UCSD-AML1 (cell line): ENCODE measurements around the gene CELA2A.
"Not testable (repeated sequence)": the region's sequence is repeated elsewhere in the genome, so short reads cannot be mapped to it uniquely, and the experiment has no call there.

Experiments
- DNase-seq: peaks from one replicate; lab custom pipeline; 2025; ENCODE audit not compliant: unreplicated experiment; lab: John Stamatoyannopoulos, UW

The CELA2A gene

GRCh38 chr1:15466955-15467625 is 10.6 kb downstream of the CELA2A start:
- not testable (repeated sequence) for DNase-seq

GRCh38 chr1:15468145-15468544 is 11.6 kb downstream of the CELA2A start:
- DNase-seq: no peak

DNA sequence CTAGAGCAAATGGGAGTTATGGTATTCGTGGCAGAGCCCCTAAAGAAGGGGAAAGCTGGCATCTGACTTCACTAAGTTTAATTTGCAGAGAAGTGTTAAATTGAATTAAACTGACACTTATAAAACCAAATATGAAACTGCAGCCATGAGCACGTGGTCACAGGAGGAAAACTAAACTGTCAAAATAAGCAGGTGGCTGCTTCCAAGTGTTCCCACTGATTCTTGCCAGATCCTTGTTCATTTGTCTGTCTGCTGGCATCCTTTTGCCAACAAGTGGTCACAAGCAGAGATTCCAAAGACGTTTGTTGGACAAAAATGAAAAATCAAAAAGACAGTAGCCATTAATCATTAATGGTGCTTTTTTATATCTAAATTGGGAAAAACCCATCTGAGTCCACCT is 12.8 kb downstream of the CELA2A start:
- DNase-seq: no peak

DNA sequence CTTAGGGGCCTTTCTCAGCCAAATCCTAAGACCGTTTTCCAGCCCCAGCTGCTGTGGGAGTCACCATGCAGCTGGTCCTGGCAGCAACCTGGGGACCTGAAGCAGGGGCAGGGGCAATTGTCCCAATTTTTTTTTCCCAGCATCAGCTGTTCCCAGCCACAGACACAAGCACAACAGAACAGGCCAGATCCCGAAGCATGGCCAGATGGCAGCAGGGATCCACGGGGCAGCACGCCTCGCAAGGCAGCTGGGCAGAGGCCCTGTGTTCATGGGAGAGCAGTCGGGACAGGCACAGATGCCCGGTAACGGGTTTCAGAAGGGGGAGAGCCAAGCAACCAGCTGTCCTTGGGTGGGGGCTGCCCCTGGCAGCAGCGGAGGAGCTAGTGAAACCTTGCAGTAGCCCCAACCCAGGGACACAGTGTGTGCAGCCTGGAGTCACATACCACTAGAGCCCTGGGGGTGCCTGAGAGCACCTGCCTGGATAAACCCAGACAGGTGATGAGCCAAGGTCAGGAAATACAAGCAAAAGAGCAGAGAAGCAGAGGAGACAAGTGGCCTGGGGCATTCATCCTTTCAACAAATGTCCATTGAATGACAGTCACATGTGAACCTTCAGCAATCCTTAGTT is 13.4 kb downstream of the CELA2A start:
- DNase-seq: not testable (repeated sequence)

DNA sequence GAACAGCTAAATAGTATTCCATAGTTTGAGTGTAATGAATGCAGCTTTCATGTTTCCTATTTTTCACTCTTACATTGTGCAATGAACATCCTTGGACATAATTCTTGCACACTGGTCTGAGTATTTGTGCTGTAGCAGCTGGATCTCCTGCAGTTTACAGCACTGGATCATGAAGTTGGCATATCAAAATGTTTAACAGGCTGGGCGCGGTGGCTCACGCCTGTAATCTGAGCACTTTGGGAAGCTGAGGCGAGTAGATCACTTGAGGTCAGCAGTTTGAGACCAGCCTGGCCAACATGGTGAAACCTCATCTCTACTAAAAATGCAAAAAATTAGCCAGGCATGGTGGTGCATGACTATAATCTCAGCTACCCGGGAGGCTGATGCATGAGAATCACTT is 14.5 kb downstream of the CELA2A start:
- DNase-seq: not testable (repeated sequence)

DNA sequence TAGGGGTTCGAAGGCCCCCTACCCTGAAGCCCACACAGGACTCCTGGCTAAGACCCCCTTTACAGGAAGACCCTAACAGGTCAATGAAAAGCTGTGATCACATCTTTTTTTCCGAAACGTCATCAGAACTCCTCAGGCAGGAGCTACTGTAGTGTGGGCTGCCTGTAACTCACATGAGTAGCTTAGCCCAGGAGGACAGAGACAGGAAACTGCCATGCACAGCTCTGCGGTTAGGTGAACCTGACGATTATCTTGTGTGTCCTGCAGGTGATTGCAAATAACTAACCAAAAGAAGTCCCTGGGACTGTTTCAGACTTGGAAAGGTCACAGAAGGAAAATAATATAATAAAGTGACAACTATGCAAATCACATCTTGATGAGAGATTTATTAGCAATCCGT is 15.2 kb downstream of the CELA2A start:
- DNase-seq: not testable (repeated sequence)

- no peak for DNase-seq
Measured at GRCh38 chr1:15472587-15472986, 16.1 kb downstream of the CELA2A start.

DNA sequence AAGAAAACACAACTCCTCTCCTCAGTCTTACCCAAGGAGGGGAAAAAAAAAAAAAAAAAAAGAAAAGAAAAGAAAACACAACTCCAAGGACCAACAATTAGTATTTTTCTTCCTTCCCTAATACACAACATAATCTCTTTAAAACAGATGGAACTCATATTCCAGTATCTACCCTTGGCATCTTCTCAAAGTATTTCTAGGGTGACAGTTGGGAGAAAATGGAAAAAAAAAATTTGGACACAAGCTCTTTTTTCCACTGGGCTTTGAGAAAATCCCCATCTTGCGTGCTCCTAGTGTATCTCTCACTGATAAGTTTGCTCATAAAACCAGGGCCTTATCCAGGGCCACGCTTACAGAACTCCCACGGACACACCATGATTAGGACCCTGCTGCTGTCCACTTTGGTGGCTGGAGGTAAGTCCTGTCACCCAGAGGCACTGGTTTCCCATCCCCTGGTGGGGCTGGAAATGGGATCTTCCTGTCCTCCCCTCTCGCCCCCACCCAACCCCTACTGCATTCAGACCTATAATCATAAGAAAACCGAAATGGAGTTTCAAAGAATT is 19.3 kb downstream of the CELA2A start, which contains the start of gene CELA2B:
CELA2B (plus strand) TSS at position 353 of the 563 bp plus-strand sequence; CDS start at position 375, 22 bp downstream.
- DNase-seq: no peak

DNA sequence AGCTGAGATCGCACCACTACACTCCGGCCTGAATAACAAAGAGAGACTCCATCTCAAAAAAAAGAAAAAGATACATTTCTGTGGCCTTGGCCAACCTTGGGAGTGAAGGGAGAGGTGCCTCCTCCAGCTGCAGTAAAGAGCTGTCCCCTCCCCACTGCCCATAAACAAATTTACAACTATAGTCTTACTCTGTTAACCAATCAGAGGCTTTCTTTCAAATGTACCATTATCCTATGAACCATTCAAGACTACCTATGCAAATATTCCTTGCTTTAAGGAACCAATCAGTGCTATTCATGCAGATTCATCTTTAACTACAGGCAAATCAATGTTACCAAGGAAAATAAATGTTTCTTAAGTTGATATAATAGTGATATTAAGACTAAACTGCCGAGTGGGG is 20.4 kb downstream of the CELA2A start:
- no peak for DNase-seq

DNA sequence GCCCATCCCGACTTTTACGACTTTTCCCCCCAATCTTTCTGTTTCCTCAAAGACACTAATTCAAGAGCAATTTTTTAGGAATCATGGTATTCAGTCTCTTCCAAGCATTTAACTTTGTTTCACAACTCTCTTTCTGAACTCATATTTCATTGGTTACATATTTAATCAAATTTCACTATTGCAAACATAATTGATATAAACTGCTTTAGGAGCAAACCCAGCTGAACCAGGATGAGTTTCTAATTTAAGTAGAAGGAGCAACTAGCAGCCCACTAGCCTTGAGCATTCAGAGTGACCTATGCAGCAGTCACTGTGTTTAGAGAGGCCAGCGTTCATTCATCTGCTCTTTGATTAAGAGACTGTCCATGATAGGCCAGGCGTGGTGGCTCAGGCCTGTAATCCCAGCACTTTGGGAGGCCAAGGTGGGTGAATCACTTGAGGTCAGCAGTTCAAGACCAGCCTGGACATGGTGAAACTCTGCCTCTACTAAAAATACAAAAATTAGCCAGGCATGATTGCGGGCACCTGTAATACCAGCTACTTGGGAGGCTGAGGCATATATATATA is 21.2 kb downstream of the CELA2A start:
- DNase-seq: no peak

- DNase-seq: no peak
Measured at GRCh38 chr1:15479654-15480347, 23.3 kb downstream of the CELA2A start.

DNA sequence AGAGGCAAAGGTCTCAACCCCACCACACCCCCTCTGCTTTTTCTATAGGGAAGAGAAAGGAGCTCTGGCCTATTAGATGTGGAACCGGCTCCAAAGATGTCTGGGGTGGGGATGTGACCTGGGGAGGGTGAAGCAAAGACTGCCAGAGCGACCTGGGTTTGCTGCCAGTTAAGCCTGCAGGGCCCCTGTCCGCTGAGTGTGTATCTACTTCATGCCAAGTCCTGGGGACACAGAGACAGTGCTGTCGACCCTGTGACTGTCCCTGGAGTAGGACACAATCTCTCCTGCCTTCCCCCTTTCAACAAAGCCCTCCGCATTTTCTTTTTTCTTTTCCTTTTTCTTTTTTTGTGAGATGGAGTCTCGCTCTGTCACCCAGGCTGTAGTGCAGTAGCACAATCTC is 25.9 kb downstream of the CELA2A start:
- not testable (repeated sequence) for DNase-seq

- DNase-seq: not testable (repeated sequence)
Measured at GRCh38 chr1:15482983-15483543, 26.5 kb downstream of the CELA2A start.

- no peak for DNase-seq
Measured at GRCh38 chr1:15483971-15484370, 27.4 kb downstream of the CELA2A start.

- not testable (repeated sequence) for DNase-seq
Measured at GRCh38 chr1:15484443-15484842, 27.9 kb downstream of the CELA2A start.

GRCh38 chr1:15485636-15486035 is 29.1 kb downstream of the CELA2A start:
- DNase-seq: no peak

DNA sequence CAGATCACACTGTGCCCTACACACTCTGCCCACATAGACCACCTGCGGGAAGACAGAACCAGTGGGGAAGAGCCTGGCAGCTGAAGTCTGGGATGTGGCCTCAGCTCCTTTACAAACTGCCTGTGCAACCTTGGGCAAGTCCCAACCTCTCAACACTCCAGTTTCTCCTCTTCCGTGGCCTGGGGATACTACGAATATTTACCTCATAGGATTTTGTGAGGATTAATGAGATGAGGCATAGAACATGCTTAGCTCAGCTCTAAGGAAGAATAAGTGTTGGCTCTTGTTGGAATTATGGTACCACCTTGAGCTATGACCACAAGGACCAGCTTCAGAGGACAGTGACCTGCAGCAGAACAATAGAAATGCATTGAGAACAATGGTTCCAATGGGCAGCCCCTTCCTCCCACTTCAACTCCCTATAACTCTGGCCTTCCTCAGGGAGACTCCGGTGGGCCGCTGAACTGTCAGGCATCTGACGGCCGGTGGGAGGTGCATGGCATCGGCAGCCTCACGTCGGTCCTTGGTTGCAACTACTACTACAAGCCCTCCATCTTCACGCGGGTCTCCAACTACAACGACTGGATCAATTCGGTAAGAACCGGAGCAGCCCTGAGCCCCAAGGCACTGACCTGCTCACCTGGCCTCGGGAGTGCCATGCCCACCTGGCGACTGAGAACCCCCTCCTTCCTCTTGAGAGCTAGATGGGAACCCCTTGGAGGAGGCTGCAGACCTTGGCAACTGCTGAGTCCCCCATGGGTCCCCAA is 30.5 kb downstream of the CELA2A start:
- not testable (repeated sequence) for DNase-seq

- DNase-seq: no peak
Measured at GRCh38 chr1:15488371-15488770, 31.8 kb downstream of the CELA2A start.

DNA sequence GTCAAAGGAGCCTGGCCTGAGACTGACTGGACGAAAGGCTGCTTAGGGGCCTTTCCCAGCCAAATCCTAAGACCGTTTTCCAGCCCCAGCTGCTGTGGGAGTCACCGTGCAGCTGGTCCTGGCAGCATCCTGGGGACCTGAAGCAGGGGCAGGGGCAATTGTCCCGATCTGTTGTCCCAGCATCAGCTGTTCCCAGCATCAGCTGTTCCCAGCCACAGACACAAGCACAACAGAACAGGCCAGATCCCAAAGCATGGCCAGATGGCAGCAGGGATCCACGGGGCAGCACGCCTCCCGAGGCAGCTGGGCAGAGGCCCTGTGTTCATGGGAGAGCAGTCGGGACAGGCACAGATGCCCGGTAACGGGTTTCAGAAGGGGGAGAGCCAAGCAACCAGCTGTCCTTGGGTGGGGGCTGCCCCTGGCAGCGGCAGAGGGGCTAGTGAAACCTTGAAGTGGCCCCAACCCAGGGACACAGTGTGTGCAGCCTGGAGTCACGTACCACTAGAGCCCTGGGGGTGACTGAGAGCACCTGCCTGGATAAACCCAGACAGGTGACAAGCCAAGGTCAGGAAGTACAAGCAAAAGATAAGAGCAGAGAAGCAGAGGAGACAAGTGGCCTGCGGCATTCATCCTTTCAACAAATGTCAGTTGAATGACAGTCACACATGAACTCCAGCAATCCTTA is 32.7 kb downstream of the CELA2A start:
- DNase-seq: no peak

DNA sequence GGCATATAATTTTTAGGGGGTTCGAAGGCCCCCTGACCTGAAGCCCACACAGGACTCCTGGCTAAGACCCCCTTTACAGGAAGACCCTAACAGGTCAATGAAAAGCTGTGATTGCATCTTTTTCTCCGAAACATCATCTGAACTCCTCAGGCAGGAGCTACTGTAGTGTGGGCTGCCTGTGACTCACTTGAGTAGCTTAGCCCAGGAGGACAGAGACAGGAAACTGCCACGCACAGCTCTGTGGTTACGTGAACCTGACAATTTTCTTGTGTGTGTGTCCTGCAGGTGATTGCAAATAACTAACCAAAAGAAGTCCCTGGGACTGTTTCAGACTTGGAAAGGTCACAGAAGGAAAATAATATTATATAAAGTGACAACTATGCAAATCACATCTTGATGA is 34.5 kb downstream of the CELA2A start:
- not testable (repeated sequence) for DNase-seq
